ENCODE measurements around the gene CNNM2.

The CNNM2 gene

DNA sequence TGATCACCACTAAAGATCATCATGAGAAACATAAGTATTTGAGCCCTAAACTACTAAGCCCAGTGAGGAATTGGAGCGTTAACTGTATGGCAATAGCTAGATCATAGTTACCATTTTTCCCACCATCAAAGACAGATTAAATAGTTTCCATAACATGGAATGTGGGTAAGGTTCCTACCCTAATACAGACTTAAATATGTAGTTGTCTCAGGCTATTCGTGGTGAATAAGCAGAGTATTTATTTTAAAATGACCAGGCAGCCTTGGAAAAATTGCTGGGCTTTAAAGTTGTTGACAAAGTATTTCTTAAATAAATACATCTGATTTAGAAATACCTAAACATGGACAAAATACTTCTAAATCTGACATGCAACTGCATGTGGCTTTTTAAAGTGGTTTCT is 168.2 kb downstream of the CNNM2 start:
- H3K4me3 ChIP-seq (ENCODE audit: low read depth, low read length), result no peak overlapping the region
- TF ChIP-seq, protein P1, sequence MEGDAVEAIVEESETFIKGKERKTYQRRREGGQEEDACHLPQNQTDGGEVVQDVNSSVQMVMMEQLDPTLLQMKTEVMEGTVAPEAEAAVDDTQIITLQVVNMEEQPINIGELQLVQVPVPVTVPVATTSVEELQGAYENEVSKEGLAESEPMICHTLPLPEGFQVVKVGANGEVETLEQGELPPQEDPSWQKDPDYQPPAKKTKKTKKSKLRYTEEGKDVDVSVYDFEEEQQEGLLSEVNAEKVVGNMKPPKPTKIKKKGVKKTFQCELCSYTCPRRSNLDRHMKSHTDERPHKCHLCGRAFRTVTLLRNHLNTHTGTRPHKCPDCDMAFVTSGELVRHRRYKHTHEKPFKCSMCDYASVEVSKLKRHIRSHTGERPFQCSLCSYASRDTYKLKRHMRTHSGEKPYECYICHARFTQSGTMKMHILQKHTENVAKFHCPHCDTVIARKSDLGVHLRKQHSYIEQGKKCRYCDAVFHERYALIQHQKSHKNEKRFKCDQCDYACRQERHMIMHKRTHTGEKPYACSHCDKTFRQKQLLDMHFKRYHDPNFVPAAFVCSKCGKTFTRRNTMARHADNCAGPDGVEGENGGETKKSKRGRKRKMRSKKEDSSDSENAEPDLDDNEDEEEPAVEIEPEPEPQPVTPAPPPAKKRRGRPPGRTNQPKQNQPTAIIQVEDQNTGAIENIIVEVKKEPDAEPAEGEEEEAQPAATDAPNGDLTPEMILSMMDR (IDR thresholded peaks at IDR 0.05; ENCODE audit: borderline replicate concordance, insufficient read depth, low read depth, low read length), result no peak

DNA sequence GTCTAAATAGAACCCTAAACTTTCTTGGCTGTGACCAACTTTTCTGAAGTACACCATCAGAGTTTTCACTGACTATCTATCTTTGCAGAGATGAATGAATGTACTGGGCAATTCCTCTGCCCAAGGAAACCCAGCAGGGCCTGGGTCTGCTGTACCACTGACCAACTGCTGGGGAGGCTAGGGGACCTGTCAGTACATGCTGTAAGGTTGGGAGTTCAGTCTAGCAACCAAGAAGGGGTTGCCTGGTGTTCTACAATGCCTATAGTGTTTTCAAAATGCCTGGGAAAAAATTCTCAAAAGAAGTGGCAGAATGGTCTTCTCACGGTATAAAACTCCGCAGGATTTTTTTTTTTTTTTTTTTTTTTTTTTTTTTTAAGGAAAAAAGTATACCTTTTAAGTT is 168.7 kb downstream of the CNNM2 start:
- TF ChIP-seq, protein P1 (IDR thresholded peaks at IDR 0.05; ENCODE audit: borderline replicate concordance, insufficient read depth, low read depth, low read length), result no peak
- H3K4me3 ChIP-seq (ENCODE audit: low read depth, low read length), result no peak overlapping the region

DNA sequence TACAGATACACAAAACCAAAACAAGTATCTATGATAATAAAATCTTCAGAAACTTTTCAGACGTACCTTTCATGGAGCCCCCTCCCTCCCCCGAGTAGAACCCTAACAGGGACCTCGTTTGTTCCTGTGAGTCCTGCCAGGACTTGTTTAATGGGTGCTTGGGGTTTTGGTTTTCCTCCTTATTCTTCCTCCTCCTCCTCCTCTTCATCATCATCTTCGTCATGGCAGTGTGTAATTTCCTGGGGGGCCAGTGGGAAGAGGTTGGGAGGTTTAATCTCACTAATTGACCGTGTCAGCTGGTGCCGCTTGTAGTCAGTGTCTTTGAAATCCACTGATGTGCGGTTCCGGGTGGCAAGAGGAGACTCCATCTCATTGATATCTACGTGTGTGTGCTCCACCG is 171.4 kb downstream of the CNNM2 start:
- TF ChIP-seq, protein P1 (IDR thresholded peaks at IDR 0.05; ENCODE audit: borderline replicate concordance, insufficient read depth, low read depth, low read length), result no peak
- H3K4me3 ChIP-seq (ENCODE audit: low read depth, low read length), result no peak overlapping the region

DNA sequence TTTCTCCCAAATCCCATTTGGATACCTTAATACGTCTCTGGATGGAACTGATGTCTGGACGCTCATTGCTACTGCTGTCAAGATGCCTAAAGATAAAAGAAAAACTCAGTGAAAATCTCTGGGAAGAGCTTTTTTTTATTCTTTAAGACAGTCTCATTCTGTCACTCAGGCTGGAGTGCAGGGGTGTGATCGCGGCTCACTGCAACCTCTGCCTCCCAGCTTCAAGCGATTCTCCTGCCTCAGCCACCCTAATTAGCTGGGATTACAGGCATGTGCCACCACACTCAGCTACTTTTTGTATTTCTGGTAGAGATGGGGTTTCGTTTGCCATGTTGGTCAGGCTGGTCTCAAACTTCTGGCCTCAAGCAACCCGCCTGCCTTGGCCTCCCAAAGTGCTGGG is 172.8 kb downstream of the CNNM2 start:
- no peak overlapping the region for H3K4me3 ChIP-seq (ENCODE audit: low read depth, low read length)
- TF ChIP-seq, protein P1 (IDR thresholded peaks at IDR 0.05; ENCODE audit: borderline replicate concordance, insufficient read depth, low read depth, low read length), result no peak

DNA sequence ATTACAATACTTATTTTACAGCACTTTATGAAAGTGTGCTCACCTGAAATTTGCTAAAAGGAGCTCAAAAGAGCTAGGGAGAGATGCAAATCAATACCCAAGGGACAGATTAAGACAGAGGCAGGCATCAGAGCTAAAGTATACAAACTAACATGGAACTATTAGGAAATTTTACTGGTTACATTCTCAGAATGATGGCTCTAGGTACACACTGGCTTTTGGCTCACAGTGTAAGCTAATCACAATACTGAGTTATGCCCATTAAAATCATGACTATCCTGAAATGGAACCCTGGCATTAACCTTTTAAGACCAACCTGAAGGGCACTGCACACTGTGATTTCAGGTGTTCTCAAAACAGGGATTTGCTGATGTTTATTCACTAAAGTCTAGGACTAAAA is 176.9 kb downstream of the CNNM2 start:
- TF ChIP-seq, protein P1 (IDR thresholded peaks at IDR 0.05; ENCODE audit: borderline replicate concordance, insufficient read depth, low read depth, low read length), result no peak
- no peak overlapping the region for H3K4me3 ChIP-seq (ENCODE audit: low read depth, low read length)

DNA sequence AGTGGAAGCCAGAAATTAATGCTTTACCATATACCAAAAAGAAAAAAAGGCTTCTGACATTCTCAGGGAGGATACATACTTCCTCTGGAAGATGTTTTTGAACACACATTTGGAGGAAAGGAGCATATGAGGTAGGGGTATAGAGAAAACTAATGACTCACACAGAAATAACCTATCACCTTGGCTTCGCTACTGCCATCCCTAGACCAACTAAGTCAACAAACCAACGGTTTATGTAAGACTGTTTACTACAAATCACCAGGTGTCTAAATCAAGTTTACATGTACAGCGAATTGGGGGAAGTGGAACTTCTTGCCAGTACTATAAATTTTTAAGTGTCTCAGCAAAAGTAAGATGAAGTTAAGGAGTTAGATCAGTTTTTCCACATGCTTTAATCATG is 178.0 kb downstream of the CNNM2 start:
- TF ChIP-seq, protein P1 (IDR thresholded peaks at IDR 0.05; ENCODE audit: borderline replicate concordance, insufficient read depth, low read depth, low read length), result no peak

DNA sequence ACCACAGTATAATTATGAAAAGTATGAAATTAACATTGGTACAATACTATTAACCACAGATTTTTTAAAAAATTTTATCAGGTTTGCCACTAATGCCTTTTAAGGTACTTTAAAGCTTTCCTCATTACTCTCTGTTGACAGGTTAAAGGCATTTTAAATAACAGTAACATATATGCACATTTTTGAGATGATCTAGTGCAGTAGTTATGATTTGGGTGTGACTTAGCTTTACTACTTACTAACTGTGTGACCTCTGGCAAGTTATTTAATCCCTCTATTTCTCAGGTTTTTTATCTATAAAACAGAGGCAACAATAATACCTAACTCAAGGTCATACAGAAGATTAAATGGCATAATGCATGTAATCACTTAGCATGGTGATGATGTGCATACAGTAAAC is 180.1 kb downstream of the CNNM2 start:
- TF ChIP-seq, protein P1 (IDR thresholded peaks at IDR 0.05; ENCODE audit: borderline replicate concordance, insufficient read depth, low read depth, low read length), result no peak
- H3K4me3 ChIP-seq (ENCODE audit: low read depth, low read length), result no peak overlapping the region

More for the DNA sequence above, 178.0 kb downstream of the CNNM2 start:
- H3K4me3 ChIP-seq (ENCODE audit: low read depth, low read length), result no peak overlapping the region

Data from GM12875 (cell line).